HG02610 (cell line): ENCODE data around the gene RUFY4.
A peak's percentile ranks its signal among the peaks of the same experiment; 100 is the strongest.
"Not testable (repeated sequence)": the region's sequence is repeated elsewhere in the genome, so short reads cannot be mapped to it uniquely, and the experiment has no call there.

ENCODE experiments used
- ATAC-seq: cut with Tn5 transposase; IDR thresholded peaks from one replicate; pipeline ENCODE4 v1.9.1; 2021; ENCODE audit warnings: mild to moderate bottlenecking, moderate library complexity; ENCODE audit not compliant: unreplicated experiment

RUFY4 gene

DNA sequence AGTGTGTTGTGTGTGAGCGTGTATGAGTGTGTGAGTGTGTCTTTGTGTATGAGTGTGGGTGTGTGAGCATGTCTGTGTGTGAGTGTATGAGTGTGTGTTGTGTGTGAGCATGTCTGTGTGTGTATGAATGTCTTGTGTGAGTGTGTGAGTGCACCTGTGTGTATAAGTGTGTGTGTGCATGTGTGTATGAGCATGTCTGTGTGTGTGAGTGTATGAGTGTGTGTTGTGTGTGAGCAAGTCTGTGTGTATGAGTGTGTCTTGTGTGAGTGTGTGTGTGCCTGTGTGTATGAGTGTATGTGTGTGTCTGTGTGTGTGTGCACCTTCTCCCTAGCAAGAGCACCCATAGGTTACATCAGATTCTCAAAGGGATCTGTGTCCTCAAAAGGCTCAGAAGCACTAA, 37.8 kb upstream of the RUFY4 start:
- no peak for ATAC-seq

GRCh38 chr2:218031771-218032257, 37.2 kb upstream of the RUFY4 start:
- ATAC-seq = no peak

DNA sequence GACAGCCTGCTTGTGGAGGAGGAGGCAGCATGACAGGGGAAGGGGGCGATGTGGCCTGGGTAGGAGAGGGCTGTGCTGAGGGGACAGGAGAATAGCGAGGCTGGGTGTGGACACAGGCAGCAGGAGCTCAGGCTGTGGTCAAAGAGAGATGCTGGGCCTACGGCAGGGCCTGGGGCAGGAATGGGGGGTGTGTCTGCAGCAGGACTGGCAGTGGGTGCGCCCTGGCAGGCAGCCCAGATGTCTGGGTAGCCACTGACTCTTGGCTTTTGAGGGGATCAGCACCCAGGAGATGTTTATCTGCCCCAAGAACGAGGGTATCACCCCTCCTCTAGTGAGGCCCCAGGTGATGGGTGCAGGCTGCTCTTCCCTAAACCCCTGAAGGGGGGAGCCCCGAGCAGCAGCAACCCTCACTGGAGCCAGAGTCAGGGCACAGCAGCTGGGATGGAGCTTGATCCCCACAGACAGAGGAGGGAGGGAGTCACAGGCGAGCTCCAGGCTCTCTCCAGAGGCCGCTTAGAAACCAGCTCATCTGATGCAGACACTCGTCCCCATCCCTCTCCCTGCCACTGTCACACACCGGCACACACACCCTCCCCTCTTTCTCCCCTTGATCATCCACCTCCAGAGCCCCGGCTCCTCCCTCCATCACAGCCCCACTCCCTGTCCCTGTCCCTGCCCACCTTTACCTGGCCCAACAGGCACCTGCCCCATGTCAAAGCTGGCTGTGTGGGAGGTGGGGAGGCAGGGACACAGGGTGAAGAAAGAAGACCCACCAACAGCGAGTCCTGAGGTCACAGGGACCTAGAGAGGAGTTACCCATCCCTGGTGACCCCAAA, 36.5 kb upstream of the RUFY4 start:
- no peak for ATAC-seq

- ATAC-seq = no peak
These were observed 35.9 kb upstream of the RUFY4 start for GRCh38 chr2:218033208-218033589.

DNA sequence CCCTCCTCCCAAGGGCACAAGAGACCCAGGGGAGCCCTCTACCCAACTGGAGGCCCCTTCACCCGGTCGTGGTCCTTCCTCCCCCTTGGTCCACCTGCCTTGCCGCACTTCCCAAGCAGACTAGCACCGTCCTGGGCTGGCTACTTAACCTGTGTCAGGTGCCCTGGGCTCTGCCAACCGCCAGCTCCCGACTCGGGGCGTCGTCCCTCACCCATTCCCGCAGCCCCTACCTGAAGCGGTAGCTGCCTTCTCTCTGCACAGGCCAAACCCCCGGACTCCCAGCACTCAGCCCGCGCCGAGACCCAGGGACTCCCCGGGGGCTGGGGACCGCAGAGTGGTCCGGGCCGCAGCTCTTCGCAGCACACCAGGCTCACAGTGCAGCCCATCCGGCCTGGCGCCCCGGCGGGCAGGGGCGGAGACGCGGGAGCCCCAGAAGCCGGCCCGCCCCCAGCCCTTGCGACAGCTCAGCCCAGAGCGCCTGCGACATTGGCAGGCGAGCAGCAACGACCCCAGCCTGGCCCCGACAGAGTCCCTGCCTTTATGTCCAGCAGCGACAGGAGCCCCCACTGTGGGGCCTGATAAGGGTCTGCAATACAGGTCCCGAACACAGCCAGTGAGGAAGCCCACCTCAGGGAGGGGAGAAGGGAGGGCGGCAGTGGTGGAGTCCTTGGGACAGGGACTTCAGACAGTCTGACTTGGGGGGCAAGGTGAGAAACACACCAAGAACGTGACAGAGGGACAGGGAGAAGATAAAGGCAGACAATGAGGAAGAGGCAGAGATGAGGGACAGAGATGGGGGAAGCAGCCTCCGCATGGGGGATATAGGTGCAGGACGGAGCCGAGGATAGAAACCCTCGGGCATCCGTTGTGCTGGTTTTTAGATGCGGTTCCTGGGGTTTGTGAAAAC, 35.2 kb upstream of the RUFY4 start:
- ATAC-seq = no peak

DNA sequence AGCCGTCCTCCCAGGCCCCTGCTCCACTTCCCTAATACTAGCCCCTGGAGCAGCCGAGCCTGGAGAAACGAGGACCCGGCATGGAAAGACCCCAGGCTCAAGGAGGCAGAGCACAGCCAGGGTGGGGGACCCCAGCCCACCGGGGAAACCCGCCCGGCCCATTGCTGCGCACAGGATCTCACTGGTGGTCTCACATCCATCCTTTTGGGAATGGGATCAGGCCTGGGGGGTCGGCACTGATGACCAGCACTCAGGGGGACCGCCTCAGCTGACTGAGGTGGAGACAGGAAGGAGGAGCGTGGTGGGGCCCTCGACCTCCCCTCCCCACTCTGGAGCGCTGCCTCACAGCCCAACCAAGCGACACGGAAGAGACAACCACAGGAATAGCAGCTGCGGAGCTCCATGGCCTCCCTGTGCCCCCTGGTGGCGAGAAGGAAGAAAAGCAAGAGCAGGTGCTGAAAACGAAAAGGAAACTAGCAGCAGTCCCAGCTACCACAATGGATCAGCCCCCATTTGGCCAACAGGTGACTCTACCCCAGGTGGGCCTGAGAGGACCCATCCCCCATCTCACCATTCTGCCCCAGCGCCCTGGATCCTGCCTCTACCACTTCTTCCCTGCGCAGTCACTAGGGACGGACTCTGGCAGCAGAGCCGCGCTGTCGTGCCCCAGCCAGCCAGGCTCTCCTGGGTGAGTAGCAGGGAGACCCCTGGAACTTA, 34.4 kb upstream of the RUFY4 start:
- peak; percentile 74 for ATAC-seq

DNA sequence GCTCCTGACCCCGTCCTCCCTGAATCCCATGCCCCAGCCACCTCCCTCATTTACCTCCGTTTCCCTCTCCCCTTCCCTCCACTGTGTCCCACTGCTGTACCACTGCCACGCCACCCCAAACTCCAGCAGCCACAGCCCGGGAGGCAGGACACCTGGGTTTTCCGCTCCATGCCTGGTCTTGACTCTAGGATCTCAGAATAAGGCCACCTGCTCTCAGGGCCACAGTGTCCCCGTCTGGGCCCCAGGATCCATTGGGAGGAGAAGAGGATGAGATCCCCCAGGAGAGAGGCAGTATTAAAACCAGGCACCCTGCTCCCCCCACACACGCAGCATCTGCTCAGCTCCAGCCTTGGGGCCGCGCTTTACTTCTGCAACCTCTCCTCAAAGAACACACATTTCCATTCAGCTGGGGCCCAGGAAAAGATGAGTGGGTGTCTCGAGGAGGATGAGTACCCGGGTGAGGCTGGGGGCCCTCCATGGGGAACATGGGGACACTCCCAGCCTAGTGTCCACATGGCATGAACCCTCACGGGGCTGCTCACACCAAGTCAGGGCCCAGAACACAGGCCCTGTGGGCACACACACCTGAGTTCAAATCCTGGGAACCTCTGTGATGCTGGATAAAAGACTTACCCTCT, 33.5 kb upstream of the RUFY4 start:
- no peak for ATAC-seq

GRCh38 chr2:218036371-218036770, 32.7 kb upstream of the RUFY4 start:
- ATAC-seq = no peak

DNA sequence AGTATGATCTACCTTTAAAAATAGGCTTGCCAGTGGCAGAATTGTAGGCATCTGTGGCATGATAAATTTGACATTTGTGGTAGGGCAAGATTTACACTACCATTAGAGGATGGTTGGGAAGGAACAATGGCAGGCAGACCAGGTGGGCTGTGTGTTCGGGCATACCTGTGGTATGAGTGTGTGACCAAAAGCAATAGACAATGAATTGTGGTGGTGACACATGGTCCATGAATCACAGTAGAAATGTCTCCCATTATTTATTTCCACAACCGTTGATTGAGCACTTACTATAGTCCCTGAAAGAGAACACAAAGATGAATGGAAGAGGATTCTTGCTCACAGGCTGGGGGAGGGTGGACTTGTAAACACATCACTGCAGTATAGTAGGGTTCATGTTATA, 29.9 kb upstream of the RUFY4 start:
- no peak for ATAC-seq

DNA sequence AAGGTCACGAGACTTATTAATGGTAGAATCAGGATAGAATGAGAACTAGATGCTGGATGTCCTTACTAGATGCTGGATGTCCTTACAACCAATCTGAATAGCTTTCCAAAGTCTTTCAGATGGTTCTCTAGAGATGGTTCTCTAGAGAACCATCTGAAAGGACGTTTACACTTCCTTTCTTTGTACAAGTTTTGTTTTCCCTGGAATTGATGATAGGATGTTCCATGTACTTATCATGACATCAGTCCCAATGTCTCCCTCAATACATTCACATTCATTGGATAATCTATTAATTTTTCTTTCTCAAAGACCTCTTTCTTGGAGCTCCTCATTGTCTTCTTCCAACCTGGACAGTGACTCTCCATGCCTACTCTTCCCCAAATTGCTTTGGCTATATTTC, 28.2 kb upstream of the RUFY4 start:
- ATAC-seq = no peak

GRCh38 chr2:218041302-218042168, 27.5 kb upstream of the RUFY4 start:
- ATAC-seq = no peak

GRCh38 chr2:218043100-218043499, 26.0 kb upstream of the RUFY4 start:
- no peak for ATAC-seq

DNA sequence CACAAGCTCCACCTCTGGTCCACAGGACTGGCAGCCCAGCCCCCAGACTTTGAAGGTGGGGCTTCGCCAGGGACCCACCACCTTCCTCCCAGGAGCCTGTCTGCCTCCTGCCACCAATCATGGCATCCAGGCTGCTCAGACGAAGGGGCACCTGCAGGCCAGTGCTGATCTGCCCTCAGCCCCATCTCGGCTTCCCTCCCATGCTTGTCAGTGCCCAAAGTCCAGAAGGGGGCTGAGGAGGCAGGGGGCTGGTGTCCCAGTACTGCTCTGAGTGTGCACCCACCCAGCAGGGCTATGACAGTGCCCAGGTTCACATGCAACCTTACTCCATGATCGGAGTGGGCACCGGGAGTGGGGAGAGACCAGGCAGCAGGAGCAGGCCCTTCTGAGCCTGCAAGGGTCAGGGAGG, 25.3 kb upstream of the RUFY4 start:
- no peak for ATAC-seq

DNA sequence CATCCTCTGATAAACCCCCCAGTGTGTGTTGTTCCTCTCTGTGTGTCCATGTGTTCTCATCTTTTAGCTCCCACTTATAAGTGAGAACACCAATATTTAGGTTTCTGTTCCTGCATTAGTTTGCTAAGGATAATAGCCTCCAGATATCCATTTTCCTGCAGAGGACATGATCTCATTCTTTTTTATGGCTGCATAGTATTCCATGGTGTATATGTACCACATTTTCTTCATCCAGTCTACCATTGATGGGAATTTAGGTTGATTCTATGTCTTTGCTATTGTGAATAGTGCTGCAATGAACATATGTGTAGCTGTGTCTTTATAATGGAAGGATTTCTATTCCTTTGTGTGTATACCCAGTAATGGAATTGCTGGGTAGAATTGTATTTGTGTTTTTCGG, 24.5 kb upstream of the RUFY4 start:
- ATAC-seq = not testable (repeated sequence)

DNA sequence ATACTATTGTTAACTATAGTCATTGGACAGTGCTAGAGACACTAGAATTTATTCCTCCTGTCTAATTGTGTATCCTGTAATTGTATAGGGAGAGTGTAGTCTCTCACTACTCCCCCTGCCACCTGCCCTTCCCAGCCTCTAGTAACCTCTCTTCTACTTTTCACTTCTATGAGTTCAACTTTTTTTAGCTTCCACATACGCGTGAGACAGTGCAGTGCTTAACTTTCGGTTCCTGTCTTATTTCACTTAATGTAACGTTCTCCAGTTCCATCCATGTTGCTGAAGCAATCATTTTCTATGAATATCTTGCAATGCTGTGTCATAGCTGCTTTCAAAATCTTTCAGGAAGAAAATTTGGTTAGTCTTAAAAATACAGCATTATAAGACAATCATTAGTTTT, 22.8 kb upstream of the RUFY4 start:
- ATAC-seq = peak; percentile 83

- no peak for ATAC-seq
These were observed 21.4 kb upstream of the RUFY4 start for GRCh38 chr2:218047536-218048225.

DNA sequence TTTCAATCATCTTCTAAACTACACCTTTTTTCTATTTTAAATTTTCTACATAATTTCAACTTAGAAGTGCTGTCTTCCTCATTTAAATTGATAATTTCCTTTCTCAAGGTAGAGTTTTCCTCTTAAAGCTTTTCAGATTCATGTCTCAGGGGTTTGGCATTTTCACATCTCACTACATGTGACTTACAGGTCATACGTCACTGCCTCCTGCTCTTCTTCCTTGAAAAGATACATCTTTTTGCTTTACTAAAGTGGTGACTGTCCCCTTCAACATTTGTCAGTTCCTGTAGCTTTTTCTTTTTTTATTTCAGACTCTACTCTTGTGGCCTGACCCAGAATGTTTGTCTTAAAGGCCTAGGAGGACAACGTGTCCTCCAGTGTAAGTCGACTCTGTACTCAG, 17.1 kb upstream of the RUFY4 start:
- ATAC-seq = no peak

GRCh38 chr2:218059289-218059688, 9.8 kb upstream of the RUFY4 start:
- ATAC-seq = no peak

DNA sequence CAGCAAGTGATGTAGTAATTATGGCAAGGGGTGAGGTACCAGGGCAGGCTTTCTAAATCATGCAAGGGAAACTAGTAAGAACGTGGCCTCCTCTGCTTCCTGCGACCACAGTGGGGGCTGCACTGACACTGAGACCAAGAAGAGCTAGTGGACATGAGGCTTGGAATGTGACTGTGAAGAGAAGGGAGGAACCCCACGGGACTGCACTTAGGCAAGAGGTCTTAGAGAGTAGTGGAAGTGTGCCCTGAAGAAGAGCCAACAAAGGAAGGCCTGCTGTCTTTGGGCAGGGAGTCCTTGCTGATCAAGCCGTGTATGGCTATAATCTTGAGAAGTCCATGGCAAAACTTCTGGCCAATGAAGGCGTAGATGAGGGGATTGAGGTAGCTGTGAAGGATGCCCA, 8.9 kb upstream of the RUFY4 start:
- no peak for ATAC-seq
